Stomach (tissue), 9 donors: ENCODE data around the gene KDM4B. TPM values are rescaled to one million over a fixed set of nuclear protein-coding genes. Genes with fewer than 3 reads are reported as not detected.
"Not testable (repeated sequence)": the region's sequence is repeated elsewhere in the genome, so short reads cannot be mapped to it uniquely, and the experiment has no call there.

Source experiments
- DNase-seq, 2 donors: peaks; one replicate each; pipeline versions ENCODE4 v3.0.0 to v3.0.0-alpha.2; 2013 to 2019
- H3K27ac ChIP-seq, 5 donors: fragments of 200-600 bp in 4 of 5; sonication (generic) in 4 of 5; one replicate each; pipeline ENCODE4 v1.5.1; 2013 to 2019; ENCODE audit warnings: mild to moderate bottlenecking in 1 of 5, moderate library complexity in 1 of 5
- H3K27me3 ChIP-seq, 3 donors: fragments of 200-600 bp; sonication (generic); one replicate each; pipeline ENCODE4 v1.5.1; 2017 to 2019; ENCODE audit warnings: mixed run types in 1 of 3
- H3K36me3 ChIP-seq, 4 donors: fragments of 200-600 bp; sonication (generic); 1 replicate in 3 of 4; 2 replicates in 1 of 4; pipeline ENCODE4 v1.5.1; 2016 to 2019
- H3K4me1 ChIP-seq, 4 donors: fragments of 200-600 bp; sonication (generic); one replicate each; pipeline ENCODE4 v1.5.1; 2016 to 2019
- H3K4me3 ChIP-seq, 4 donors: fragments of 200-600 bp; sonication (generic) in 3 of 4; one replicate each; pipeline ENCODE4 v1.5.1; 2016 to 2019; ENCODE audit warnings: mild to moderate bottlenecking in 1 of 4
- H3K9me3 ChIP-seq, 4 donors: fragments of 200-600 bp; sonication (generic); one replicate each; pipeline ENCODE4 v1.5.1; 2016 to 2019
- CTCF ChIP-seq, 7 experiments: fragments of 450-650 bp in 4 of 7; fragments of 200-600 bp in 3 of 7; sonication (generic) in 3 of 7; IDR thresholded peaks; one replicate each; pipeline ENCODE4 v1.5.1; 2016 to 2019; ENCODE audit warnings: antibody characterized with exemption in 7 of 7, control low read depth in 2 of 7, mild to moderate bottlenecking in 1 of 7
- EP300 ChIP-seq: sonication (generic); formaldehyde crosslinking; IDR thresholded peaks from one replicate; pipeline ENCODE4 v1.6.1; 2017; ENCODE audit warnings: antibody characterized with exemption
- POLR2A ChIP-seq, 4 donors: fragments of 450-650 bp; IDR thresholded peaks; one replicate each; pipeline ENCODE4 v1.6.1; 2016; ENCODE audit warnings: antibody characterized with exemption in 4 of 4, control low read depth in 2 of 4, mild to moderate bottlenecking in 1 of 4, moderate library complexity in 1 of 4
- POLR2AphosphoS5 ChIP-seq, 3 donors: sonication (generic); formaldehyde crosslinking; IDR thresholded peaks; one replicate each; pipeline ENCODE4 v1.6.1; 2016; ENCODE audit warnings: antibody characterized with exemption in 3 of 3
- WGBS, 5 donors: extraction: QIAGEN DNeasy Blood & Tissue Kit in 3 of 5; methylation state at CpG; one replicate each; pipeline versions ENCODE4 v1.1.5 to v1.1.7; 2013 to 2018; 5-methylcytosine and 5-hydroxymethylcytosine counted together
- intact Hi-C: fragments of 100-400 bp; cut with DNase I; formaldehyde crosslinking; loops from one replicate; pipeline ENCODE4 v1.15.1; 2023; ENCODE audit warnings: low total_unique reads
- polyA plus RNA-seq, 3 donors: library from polyadenylated mRNA; stranded (reverse); fragments of 200-250 nt; gene quantifications; one replicate each; pipeline ENCODE4 v1.2.3, GENCODE V29; 2013
- total RNA-seq, 5 donors: library from RNA; depleted of rRNA; stranded (reverse); fragments of >200 nt; gene quantifications; one replicate each; pipeline versions ENCODE4 v1.1.0 to v1.2.3, GENCODE V29; 2014 to 2016
- donor health status: healthy with polysubstance abuse.
- donor health status: Bipolar disorder and iron deficiency.
- donor health status: healthy.

KDM4B gene
- total and polyA plus RNA-seq, 8 donors: 5.2 to 202 (median 29.4) TPM

GRCh38 chr19:4951656-4952055, 17.3 kb upstream of the KDM4B start:
- Histone ChIP-seq H3K9me3 (no peaks in the 10 kb centered on the region), H3K4me1 (no peaks in the 10 kb centered on the region), H3K27me3 (no peaks in the 10 kb centered on the region), H3K27ac (no peak overlapping the region), H3K36me3 (peaks cover 0 to 35% (median 0%) of the 10 kb centered on the region in 4 donors), H3K4me3 (no peak overlapping the region)
- no peak for DNase-seq
- 86 to 90% (median 88%) methylated on average over 11 of the region's 11 CpGs for WGBS, 5 donors
- TF ChIP-seq EP300: no peak
- TF ChIP-seq POLR2AphosphoS5 (IDR thresholded peaks at IDR 0.05): no peak
- TF ChIP-seq CTCF (IDR thresholded peaks at IDR 0.05): no peak
- no peak for TF ChIP-seq POLR2A (IDR thresholded peaks at IDR 0.05)
- intact Hi-C loops: no loop called here

GRCh38 chr19:4952945-4953344, 16.0 kb upstream of the KDM4B start:
- intact Hi-C loops: no loop called here
- H3K27me3 ChIP-seq: no peaks in the 10 kb centered on the region
- 92 to 96% (median 94%) methylated on average over 18 of the region's 18 CpGs for WGBS, 5 donors

GRCh38 chr19:4954320-4955149, 14.4 kb upstream of the KDM4B start:
- H3K36me3 ChIP-seq: peaks cover 0 to 43% (median 0%) of the 10 kb centered on the region in 4 donors
- intact Hi-C loops, DNase-seq, H3K27ac ChIP-seq, H3K27me3 ChIP-seq, H3K4me3 ChIP-seq, H3K9me3 ChIP-seq, H3K4me1 ChIP-seq: not testable (repeated sequence)
- 91 to 96% (median 94%) methylated on average over 33 to 46 of the region's 46 CpGs for WGBS, 5 donors

More at GRCh38 chr19:4952945-4953344, 16.0 kb upstream of the KDM4B start:
- H3K27ac ChIP-seq: no peak overlapping the region
- H3K4me1 ChIP-seq: no peaks in the 10 kb centered on the region
- no peak for TF ChIP-seq CTCF (IDR thresholded peaks at IDR 0.05)
- TF ChIP-seq EP300: no peak
- no peak for TF ChIP-seq POLR2A (IDR thresholded peaks at IDR 0.05)
- no peak for TF ChIP-seq POLR2AphosphoS5 (IDR thresholded peaks at IDR 0.05)
- no peak for DNase-seq
- peaks cover 0 to 36% (median 0%) of the 10 kb centered on the region in 4 donors for H3K36me3 ChIP-seq
- no peaks in the 10 kb centered on the region for H3K9me3 ChIP-seq
- no peak overlapping the region for H3K4me3 ChIP-seq

- no peaks in the 10 kb centered on the region for H3K9me3 ChIP-seq
- H3K27me3 ChIP-seq: no peaks in the 10 kb centered on the region
- H3K36me3 ChIP-seq: peaks cover 0 to 42% (median 0%) of the 10 kb centered on the region in 4 donors
- intact Hi-C loops: no loop called here
- H3K4me1 ChIP-seq: no peaks in the 10 kb centered on the region
- no peak overlapping the region for H3K27ac ChIP-seq
- no peak overlapping the region for H3K4me3 ChIP-seq
- DNase-seq: no peak
- WGBS, 5 donors: 95 to 97% (median 95%) methylated on average over 10 of the region's 10 CpGs
- TF ChIP-seq POLR2A (IDR thresholded peaks at IDR 0.05) (no peak), POLR2AphosphoS5 (IDR thresholded peaks at IDR 0.05) (no peak), EP300 (no peak), CTCF (IDR thresholded peaks at IDR 0.05) (no peak)
Observed at GRCh38 chr19:4955274-4955673, 13.6 kb upstream of the KDM4B start.

- intact Hi-C loops: no loop called here
- Histone ChIP-seq H3K4me3 (no peak overlapping the region), H3K4me1 (no peaks in the 10 kb centered on the region), H3K36me3 (peaks cover 0 to 47% (median 0%) of the 10 kb centered on the region in 4 donors), H3K27ac (no peak overlapping the region), H3K27me3 (no peaks in the 10 kb centered on the region), H3K9me3 (no peaks in the 10 kb centered on the region)
- DNase-seq: no peak
- 87 to 97% (median 94%) methylated on average over 4 to 8 of the region's 8 CpGs for WGBS, 5 donors
- TF ChIP-seq POLR2AphosphoS5 (IDR thresholded peaks at IDR 0.05) (no peak), POLR2A (IDR thresholded peaks at IDR 0.05) (no peak), EP300 (no peak), CTCF (IDR thresholded peaks at IDR 0.05) (no peak)
Observed at GRCh38 chr19:4957981-4958380, 10.9 kb upstream of the KDM4B start.
